Esophagus muscularis mucosa (tissue), 3 donors: ENCODE data around the gene CLCNKB.

Experiments used
- POLR2A ChIP-seq: fragments of 450-650 bp; IDR thresholded peaks from one replicate; pipeline ENCODE4 v1.6.1; 2017; ENCODE audit warnings: antibody characterized with exemption, moderate library complexity, mild to moderate bottlenecking, low read depth
- POLR2AphosphoS5 ChIP-seq, 2 donors: sonication (generic); formaldehyde crosslinking; IDR thresholded peaks; one replicate each; pipeline ENCODE4 v1.6.1; 2017; ENCODE audit warnings: antibody characterized with exemption in 2 of 2
- TF ChIP-seq, protein P1 (sequence below), 3 experiments: fragments of 200-600 bp in 2 of 3; fragments of 450-650 bp in 1 of 3; sonication (generic) in 2 of 3; IDR thresholded peaks; one replicate each; pipeline ENCODE4 v1.5.1; 2017 to 2019; ENCODE audit warnings: antibody characterized with exemption in 3 of 3, mild to moderate bottlenecking in 2 of 3, moderate library complexity in 1 of 3

DNA sequence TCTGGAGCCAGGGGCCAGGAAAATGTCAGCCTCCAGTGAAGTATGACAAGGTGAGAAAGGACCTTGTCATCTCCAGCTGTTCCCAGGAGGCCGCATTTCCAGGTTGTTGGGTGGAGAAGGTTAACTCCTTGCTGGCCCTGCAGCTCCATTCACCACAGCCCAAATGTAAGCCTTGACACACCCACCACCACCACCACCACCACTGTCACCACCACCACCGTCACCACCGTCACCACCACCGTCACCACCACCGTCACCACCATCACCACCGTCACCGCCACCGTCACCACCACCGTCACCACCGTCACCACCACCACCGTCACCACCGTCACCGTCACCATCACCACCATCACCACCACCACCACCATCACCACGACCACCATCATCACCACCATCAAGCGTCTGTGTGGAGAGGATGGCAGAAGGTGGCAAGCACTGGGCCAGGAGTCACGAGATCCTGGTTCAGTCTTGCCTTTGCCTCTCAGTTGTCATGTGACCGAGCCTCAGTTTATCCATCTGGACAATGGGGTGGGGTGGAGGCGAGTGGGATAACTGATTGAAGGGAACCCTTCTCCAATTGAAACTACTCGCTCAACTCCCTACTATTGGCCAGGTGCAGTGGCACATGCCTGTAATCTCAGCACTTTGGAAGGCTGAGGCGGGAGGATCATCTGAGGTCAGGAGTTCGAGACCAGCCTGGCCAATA is 51.0 kb downstream of the CLCNKB start:
- TF ChIP-seq, protein P1, sequence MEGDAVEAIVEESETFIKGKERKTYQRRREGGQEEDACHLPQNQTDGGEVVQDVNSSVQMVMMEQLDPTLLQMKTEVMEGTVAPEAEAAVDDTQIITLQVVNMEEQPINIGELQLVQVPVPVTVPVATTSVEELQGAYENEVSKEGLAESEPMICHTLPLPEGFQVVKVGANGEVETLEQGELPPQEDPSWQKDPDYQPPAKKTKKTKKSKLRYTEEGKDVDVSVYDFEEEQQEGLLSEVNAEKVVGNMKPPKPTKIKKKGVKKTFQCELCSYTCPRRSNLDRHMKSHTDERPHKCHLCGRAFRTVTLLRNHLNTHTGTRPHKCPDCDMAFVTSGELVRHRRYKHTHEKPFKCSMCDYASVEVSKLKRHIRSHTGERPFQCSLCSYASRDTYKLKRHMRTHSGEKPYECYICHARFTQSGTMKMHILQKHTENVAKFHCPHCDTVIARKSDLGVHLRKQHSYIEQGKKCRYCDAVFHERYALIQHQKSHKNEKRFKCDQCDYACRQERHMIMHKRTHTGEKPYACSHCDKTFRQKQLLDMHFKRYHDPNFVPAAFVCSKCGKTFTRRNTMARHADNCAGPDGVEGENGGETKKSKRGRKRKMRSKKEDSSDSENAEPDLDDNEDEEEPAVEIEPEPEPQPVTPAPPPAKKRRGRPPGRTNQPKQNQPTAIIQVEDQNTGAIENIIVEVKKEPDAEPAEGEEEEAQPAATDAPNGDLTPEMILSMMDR (IDR thresholded peaks at IDR 0.05): no peak
- no peak for TF ChIP-seq POLR2A
- TF ChIP-seq POLR2AphosphoS5 (IDR thresholded peaks at IDR 0.05): no peak
